Measurements from ENCODE around the gene PARP14.
A peak's percentile ranks its signal among the peaks of the same experiment; 100 is the strongest.
"Not testable (repeated sequence)": the region's sequence is repeated elsewhere in the genome, so short reads cannot be mapped to it uniquely, and the experiment has no call there.

The PARP14 gene, protein sequence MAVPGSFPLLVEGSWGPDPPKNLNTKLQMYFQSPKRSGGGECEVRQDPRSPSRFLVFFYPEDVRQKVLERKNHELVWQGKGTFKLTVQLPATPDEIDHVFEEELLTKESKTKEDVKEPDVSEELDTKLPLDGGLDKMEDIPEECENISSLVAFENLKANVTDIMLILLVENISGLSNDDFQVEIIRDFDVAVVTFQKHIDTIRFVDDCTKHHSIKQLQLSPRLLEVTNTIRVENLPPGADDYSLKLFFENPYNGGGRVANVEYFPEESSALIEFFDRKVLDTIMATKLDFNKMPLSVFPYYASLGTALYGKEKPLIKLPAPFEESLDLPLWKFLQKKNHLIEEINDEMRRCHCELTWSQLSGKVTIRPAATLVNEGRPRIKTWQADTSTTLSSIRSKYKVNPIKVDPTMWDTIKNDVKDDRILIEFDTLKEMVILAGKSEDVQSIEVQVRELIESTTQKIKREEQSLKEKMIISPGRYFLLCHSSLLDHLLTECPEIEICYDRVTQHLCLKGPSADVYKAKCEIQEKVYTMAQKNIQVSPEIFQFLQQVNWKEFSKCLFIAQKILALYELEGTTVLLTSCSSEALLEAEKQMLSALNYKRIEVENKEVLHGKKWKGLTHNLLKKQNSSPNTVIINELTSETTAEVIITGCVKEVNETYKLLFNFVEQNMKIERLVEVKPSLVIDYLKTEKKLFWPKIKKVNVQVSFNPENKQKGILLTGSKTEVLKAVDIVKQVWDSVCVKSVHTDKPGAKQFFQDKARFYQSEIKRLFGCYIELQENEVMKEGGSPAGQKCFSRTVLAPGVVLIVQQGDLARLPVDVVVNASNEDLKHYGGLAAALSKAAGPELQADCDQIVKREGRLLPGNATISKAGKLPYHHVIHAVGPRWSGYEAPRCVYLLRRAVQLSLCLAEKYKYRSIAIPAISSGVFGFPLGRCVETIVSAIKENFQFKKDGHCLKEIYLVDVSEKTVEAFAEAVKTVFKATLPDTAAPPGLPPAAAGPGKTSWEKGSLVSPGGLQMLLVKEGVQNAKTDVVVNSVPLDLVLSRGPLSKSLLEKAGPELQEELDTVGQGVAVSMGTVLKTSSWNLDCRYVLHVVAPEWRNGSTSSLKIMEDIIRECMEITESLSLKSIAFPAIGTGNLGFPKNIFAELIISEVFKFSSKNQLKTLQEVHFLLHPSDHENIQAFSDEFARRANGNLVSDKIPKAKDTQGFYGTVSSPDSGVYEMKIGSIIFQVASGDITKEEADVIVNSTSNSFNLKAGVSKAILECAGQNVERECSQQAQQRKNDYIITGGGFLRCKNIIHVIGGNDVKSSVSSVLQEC (N-terminal part only)

DNA sequence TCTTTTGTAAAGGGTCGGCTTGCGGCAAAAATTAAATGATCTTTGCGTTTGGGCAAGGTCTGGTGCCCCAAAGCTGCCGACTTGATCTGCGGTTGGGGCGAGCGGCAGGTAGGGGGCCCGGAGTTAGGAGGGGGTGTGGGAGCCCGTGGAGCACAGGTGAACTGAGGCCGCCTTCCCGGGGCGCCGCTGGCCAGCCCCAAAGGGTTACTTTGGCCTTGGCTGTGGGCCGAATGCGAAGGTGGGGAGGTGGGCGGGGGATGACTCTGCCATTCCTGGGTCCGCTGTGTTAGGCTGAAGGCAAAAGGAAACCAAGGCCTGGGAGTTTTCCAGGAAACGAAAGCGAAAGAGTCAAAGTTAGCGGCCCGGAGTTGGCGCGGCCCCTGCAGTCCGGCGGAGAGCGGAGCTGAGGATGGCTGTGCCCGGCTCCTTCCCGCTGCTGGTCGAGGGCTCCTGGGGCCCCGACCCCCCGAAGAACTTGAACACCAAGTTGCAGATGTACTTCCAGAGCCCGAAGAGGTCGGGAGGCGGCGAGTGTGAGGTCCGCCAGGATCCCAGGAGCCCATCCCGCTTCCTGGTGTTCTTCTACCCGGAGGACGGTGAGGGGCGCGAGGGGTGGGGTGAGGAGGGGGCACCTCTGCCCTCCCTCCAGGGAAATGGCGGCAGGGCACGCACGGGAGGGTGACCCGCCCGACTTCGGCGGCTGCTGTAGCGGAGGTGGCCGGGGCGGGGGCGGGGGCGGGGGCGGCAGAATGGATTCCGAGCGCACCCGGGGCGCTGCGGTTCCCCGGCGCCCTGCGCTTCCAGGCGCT is at the start of gene PARP14:
TSS of gene PARP14 (plus strand) at position 365 of the 809 bp plus-strand sequence. CDS start at position 410, 45 bp downstream.
- DNase-seq (ENCODE audit: low read depth in 2 of 3, low spot score in 1 of 3), result peak; percentile 36 to 56 (median 52)

DNA sequence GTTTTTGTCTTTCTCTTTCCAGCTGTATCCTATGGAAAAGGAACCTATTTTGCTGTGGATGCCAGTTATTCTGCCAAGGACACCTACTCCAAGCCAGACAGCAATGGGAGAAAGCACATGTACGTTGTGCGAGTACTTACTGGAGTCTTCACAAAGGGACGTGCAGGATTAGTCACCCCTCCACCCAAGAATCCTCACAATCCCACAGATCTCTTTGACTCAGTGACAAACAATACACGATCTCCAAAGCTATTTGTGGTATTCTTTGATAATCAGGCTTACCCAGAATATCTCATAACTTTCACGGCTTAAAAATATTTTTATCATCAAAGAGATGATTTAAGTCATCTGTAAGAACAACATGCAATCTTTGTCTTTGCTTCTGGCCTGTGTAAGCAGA is 44.9 kb upstream of the PARP14 start:
- no peak for DNase-seq (ENCODE audit: low read depth in 2 of 3, low spot score in 1 of 3)

DNA sequence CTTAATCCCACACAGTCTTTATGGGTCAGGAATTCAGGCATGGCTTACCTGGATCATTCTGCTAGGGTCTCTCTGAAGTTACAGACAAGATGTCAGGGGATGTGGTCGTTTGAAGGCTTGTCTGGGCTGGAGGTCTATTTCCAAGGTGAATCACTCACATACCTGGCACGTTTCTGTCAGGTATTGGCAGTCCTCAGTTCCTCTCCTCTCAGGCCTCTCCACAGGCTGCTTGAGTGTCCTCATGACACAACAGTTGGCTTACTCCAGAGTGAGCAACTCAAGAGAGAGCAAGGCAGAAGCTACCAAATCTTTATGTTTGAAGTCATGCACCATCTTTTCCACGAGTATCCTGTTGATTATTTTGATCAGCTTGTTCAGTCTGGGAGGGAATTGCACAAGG is 43.9 kb upstream of the PARP14 start:
- DNase-seq (ENCODE audit: low read depth in 2 of 3, low spot score in 1 of 3), result no peak

DNA sequence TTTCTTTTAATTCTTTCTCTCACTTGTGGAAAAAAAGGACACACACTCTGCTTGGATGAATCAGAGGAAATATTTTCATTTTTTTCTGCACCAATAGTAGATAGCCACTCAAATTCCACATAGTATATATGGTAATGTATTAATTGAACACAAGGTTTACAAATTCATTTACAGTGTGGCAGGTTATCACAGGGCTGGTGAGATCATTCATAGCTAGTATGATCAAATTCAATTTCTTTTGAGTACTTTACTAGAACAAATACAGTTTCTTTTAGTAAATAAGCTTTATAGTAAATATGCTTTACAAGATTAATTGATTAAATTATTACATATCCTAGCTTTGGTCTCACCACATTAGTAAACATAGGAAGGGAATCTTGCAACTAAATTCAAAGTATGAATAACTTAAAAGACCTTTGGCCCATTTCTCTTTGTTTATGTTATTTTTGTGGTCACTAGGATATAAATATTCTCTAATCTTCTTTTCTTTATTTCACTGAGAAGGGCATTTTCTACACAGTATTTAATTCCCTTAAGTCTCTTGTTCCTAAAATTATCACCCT is 40.1 kb upstream of the PARP14 start:
- no peak for DNase-seq (ENCODE audit: low read depth in 2 of 3, low spot score in 1 of 3)

DNA sequence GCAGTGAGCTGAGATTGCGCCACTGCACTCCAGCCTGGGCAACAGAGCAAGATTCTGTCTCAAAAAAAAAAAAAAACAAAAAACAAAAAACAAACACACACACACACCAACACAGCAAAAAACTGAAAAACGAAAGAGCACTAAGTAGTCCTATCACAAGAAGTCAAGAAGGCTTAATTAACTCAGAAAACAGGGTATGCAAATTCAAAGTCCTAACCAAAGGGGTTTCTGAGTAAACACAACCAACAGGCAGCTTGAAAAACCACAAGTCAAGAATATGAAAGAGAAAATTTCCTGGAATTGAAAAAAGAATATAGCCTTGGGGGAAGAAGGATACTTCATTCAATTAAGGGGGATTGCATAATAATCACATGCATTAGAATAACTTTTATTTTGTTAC is 37.7 kb upstream of the PARP14 start:
- no peak for DNase-seq (ENCODE audit: low read depth in 2 of 3, low spot score in 1 of 3)

DNA sequence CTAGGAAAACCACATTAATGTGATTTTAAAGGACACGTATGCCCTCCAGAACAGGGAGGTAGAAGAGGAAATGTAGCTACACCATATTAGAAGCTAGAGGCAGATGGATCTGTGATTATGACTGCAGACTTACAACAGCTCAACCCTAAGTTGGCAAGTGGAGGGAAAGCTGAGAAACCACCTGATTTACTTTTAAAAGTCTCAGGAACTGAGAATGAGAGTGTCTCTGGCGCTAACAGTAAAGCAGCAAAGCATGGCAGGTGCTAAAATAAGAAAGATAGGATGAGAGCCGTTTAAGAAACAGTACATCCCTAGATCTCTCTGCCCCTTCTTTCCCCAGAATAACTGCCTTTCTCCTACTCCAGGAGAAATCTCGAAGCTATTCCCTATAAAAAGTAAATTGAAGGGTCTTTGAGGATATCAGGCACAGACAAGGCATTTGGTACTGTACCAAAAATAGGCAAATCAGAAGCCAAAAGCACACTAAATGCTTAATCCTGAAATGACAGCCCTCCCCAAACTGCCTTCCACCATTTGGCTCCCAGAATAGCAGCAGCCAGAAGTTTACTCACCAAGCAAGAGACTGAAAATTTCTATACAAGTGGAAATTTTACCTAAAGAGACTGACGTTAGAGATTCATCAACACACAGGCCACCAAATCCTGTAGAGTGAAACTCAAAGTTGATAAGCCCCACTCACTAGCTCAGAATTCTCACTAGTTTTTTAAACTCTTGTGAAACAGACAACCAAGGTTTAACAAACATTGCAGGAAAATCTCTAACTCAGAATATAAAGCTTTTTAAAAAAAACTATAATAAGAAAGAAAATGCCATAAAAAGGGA is 34.3 kb upstream of the PARP14 start:
- no peak for DNase-seq (ENCODE audit: low read depth in 2 of 3, low spot score in 1 of 3)

DNA sequence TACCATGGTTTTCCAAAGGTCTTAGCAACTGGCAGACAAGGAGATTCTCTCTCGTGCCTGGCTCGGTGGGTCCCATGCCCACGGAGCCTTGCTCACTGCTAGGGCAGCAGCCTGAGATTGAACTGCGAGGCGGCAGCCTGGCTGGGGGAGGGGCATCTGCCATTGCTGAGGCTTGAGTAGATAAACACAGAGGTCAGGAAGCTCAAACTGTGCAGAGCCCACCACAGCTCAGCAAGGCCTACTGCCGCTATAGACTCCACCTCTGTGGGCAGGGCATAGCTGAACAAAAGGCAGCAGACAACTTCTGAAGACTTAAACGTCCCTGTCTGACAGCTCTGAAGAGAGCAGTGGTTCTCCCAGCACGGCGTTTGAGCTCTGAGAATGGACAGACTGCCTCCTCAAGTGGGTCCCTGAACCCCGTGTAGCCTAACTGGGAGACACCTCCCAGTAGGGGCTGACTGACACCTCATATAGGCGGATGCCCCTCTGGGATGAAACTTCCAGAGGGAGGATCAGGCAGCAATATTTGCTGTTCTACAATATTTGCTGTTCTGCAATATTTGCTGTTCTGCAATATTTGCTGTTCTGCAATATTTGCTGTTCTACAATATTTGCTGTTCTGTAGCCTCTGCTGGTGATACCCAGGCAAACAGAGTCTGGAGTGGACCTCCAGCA is 29.3 kb upstream of the PARP14 start:
- not testable (repeated sequence) for DNase-seq (ENCODE audit: low read depth in 2 of 3, low spot score in 1 of 3)

DNA sequence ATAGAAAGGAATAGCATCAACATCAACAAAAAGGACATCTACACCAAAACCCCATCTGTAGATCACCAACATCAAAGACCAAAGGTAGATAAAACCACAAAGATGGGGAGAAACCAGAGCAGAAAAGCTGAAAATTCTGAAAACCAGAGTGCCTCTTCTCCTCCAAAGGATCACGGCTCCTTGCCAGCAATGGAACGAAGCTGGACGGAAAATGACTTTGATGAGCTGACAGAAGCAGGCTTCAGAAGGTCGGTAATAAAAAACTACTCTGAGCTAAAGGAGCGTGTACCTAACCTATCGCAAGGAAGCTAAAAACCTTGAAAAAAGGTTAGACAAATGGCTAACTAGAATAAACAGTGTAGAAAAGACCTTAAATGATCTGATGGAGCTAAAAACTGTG is 28.7 kb upstream of the PARP14 start:
- not testable (repeated sequence) for DNase-seq (ENCODE audit: low read depth in 2 of 3, low spot score in 1 of 3)

DNA sequence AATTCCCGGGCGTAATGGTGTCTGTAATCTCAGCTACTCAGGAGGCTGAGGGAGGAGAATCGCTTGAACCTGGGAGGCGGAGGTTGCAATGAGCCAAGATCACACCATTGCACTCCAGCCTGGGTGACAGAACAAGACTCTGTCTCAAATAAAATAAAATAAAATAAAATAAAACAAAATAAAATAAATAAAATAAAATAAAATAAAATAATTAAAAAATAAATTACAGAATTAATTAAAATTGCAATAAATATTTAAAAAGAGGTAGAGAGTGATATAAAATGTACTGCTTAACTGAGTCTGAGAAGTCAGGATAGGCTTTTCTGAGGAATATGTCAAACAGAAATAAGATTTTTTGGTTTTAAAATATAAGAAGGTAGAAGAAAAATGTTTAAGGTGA is 22.3 kb upstream of the PARP14 start:
- DNase-seq (ENCODE audit: low read depth in 2 of 3, low spot score in 1 of 3), result not testable (repeated sequence)

DNA sequence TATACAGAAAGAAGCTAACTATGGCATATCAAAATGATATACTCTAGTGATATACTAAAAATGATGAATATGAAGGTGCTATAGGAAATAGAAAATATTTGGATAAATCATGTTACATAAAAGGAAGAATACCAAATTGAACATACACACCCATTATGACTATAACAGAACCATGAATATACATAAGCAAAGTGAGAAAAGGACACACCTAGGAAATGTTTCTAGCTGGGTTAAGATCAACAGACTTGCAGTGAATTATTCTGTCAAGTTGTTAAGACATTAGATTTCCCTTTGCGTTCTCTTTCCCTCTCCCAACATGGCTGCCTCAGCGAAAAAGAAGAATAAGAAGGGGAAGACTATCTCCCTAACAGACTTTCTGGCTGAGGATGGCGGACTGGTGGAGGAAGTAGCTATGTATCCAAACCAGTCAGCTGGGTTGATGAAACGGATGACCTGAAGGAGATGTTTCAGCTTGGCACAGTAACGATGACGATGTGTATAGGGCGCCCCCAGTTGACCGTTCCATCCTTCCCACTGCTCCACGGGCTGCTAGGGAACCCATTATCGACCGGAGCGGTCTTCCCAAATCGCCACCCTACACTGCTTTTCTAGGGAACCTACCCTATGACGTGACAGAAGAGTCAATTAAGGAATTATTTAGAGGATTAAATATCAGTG is 20.2 kb upstream of the PARP14 start:
- DNase-seq (ENCODE audit: low read depth in 2 of 3, low spot score in 1 of 3), result no peak

DNA sequence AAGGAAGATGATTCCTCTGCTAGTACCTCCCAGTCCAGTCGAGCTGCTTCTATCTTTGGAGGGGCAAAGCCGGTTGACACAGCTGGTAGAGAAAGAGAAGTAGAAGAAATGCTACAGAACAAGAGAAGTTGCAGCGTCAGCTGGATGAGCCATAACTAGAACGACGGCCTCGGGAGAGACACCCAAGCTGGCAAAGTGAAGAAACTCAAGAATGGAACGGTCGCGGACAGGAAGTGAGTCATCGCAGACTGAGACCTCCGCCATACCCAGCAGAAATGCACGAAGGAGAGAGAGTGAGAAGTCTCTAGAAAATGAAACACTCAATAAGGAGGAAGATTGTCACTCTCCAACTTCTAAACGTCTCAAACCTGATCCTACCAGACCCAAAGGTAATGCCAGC is 19.0 kb upstream of the PARP14 start:
- no peak for DNase-seq (ENCODE audit: low read depth in 2 of 3, low spot score in 1 of 3)

DNA sequence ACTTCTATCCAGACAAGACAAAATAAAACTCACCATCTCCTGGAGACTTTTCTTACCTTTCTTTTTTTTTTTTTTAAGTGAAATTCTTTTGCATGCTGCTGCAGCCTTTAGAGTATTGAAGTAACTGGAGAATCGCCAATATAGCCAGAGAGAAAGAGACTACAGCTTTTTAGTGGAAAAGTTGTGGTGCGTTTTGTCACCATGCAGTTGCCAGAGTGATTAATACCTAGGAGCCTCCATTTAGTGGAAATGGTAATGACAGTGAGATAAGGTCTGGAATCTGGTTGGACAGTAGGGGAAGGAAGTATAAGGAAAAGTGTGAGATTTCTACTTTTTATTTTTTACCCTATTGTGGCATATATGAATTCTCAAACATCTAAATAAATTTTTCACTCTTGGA is 18.1 kb upstream of the PARP14 start:
- DNase-seq (ENCODE audit: low read depth in 2 of 3, low spot score in 1 of 3), result no peak

DNA sequence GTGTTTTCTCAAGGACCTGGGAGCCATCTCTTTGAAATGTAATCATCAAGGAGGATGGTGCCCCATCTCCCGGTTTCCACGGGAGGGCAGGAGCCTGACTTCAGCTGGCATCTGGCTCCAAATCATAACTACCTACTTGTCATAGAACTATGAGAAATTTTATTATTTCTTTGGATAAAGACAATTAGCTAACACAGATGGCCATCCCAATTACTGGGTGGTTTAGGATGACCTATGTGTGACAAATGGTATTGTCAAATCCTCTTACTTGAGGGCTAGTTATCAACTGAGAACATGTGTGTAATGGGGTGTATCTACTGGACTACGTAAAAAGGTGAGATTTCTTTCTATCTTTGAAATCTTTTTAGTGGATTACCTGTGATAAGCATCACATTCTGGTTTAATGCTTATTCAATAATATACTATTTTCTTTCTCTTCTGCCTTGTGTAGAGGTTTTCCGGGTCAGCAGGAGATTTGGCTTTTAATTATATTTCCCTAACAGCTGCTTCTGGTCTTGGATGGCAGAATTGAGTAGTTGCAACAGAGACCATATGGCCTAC is 15.3 kb upstream of the PARP14 start:
- DNase-seq (ENCODE audit: low read depth in 2 of 3, low spot score in 1 of 3), result no peak

DNA sequence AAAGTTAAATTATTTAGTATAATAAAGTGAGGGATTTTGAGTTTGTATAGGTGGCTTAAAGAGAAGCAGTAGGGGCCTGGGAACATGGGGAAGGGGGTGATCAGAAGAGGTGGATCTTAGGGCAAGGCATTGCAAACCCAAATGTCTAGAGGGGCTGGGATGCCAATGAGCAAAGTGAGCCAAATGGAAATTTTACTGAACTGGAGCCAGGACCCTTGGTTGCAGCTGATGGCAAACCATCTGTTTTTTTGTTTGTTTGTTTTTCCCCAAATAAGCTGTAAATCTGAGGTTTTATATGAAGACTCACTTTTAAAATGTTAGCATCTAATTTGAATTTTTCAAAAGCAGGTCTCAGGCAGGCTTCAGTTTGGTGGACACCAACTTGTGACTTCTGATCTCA is 14.8 kb upstream of the PARP14 start:
- no peak for DNase-seq (ENCODE audit: low read depth in 2 of 3, low spot score in 1 of 3)

DNA sequence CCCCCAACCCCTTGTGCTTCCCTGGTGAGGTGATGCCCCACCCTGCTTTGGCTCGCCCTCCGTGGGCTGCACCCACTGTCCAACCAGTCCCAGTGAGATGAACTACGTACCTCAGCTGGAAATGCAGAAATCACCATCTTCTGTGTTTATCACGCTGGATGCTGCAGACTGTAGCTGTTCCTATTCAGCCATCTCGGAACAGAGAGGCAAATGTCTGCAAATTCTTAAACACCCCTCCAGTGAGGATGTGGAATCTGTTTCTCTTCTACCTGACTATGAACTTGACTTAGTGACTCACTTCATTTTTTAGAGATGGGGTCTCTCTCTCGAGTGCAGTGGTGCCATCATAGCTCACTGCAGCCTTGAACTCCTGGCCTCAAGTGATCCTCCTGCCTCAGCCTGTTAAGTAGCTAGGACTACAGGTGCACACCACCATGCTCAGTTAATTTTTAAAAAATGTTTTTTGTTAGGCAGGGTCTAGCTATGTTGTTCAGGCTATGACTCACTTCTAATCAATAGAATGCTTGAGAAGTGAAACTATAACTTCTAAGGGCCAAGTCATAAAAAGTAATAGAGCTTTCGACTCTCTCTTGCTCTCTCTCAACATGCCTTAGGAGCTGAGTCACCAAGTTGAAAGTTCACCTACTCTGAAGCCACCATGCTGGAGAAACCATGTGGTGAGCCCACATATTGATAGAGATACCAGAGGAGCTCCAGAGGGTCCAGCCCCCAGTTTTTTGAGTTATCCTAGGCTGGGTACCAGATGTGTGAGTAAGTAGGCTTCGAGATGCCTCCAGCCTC is 11.5 kb upstream of the PARP14 start:
- DNase-seq (ENCODE audit: low read depth in 2 of 3, low spot score in 1 of 3), result peak in 1 of 3 donors; percentile 37

DNA sequence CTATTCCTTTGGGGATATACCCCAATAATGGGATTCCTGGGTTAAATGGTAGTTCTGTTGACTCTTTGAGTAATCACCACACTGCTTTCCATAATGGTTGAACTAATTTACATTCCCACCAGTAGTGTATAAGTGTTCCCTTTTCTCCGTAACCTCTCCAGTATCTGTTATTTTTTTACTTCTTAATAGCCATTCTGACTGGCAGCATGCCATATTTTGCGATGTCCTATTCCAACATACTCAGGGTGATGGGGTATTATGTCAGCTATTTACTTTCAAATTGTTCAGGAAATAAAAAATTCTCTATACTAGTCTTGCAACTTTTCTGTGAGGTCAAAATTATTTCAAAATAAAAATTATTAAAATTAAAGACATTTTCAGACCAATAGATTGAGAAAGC is 9.1 kb upstream of the PARP14 start:
- DNase-seq (ENCODE audit: low read depth in 2 of 3, low spot score in 1 of 3), result no peak

DNA sequence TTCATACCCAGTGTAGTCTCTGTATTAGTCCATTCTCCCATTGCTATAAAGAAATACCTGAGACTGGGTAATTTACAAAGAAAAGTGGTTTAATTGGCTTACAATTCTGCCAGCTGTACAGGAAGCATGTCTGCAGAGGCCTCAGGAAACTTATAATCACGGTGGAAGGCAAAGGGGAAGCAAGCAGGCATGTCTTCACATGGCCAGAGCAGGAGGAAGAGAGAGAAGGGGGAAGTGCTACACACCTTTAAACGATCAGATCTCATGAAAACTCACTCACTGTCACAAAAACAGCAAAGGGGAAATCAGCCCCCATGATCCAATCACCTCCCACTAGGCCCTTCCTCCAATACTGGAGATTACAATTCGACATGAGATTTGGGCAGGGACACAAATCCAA is 6.3 kb upstream of the PARP14 start:
- DNase-seq (ENCODE audit: low read depth in 2 of 3, low spot score in 1 of 3), result no peak

All from stimulated activated CD4-positive, alpha-beta T cell treated with anti-CD3 and anti-CD28 coated beads, Interleukin-12 subunit alpha, Interleukin-12 subunit beta, amount 100 ng/mL, for 48 hours (primary cell).